Testis (tissue), 5 donors: ENCODE results near the gene ANGEL2. TPM values are rescaled to one million over a fixed set of nuclear protein-coding genes. Genes with fewer than 3 reads are reported as not detected.

Experiments used
- DNase-seq: peaks from one replicate; pipeline ENCODE4 v3.0.0-alpha.2; 2019
- H3K27ac ChIP-seq, 2 donors: fragments of 200-600 bp; sonication (generic); one replicate each; pipeline ENCODE4 v1.5.1; 2019
- H3K27me3 ChIP-seq: fragments of 200-600 bp; sonication (generic); one replicate; pipeline ENCODE4 v1.5.1; 2019
- H3K36me3 ChIP-seq: fragments of 200-600 bp; sonication (generic); one replicate; pipeline ENCODE4 v1.5.1; 2017; ENCODE audit warnings: low read depth; ENCODE audit errors: missing control alignments
- H3K4me1 ChIP-seq: fragments of 200-600 bp; sonication (generic); one replicate; pipeline ENCODE4 v1.5.1; 2019
- H3K4me3 ChIP-seq, 2 donors: fragments of 200-600 bp; sonication (generic); one replicate each; pipeline ENCODE4 v1.5.1; 2017 to 2019
- H3K9me3 ChIP-seq: fragments of 200-600 bp; sonication (generic); one replicate; pipeline ENCODE4 v1.5.1; 2017
- CTCF ChIP-seq, 3 experiments: fragments of 450-650 bp in 2 of 3; fragments of 200-600 bp in 1 of 3; sonication (generic) in 1 of 3; IDR thresholded peaks; one replicate each; pipeline ENCODE4 v1.5.1; 2016 to 2019; ENCODE audit warnings: antibody characterized with exemption in 3 of 3, mild to moderate bottlenecking in 2 of 3, moderate library complexity in 1 of 3
- POLR2A ChIP-seq: fragments of 450-650 bp; IDR thresholded peaks from one replicate; pipeline ENCODE4 v1.6.1; 2017; ENCODE audit warnings: antibody characterized with exemption, mild to moderate bottlenecking, moderate library complexity
- WGBS, 2 donors: methylation state at CpG; one replicate each; pipeline ENCODE4 v1.1.5; 2018; 5-methylcytosine and 5-hydroxymethylcytosine counted together
- intact Hi-C: fragments of 100-400 bp; cut with DNase I; formaldehyde crosslinking; loops from one replicate; pipeline ENCODE4 v1.15.1; 2023; ENCODE audit warnings: low total_unique reads
- long read RNA-seq, 2 donors: transcript quantifications; one replicate each; lab custom pipeline, GENCODE V29; 2026
- polyA plus RNA-seq: library from polyadenylated mRNA; stranded (reverse); fragments of 350-450 nt; fragmentation: Illumina TruSeq; extraction: RNeasy Lipid Tissue Mini Kit (QIAGEN cat#74804); gene quantifications from one replicate; pipeline ENCODE4 v1.2.3, GENCODE V29; 2014; ENCODE audit warnings: low read depth, low replicate concordance; ENCODE audit not compliant: insufficient read depth
- total RNA-seq, 2 donors: library from RNA; depleted of rRNA; stranded (reverse); fragments of >200 nt; gene quantifications; one replicate each; pipeline ENCODE4 v1.2.3, GENCODE V29; 2016

The ANGEL2 gene, protein sequence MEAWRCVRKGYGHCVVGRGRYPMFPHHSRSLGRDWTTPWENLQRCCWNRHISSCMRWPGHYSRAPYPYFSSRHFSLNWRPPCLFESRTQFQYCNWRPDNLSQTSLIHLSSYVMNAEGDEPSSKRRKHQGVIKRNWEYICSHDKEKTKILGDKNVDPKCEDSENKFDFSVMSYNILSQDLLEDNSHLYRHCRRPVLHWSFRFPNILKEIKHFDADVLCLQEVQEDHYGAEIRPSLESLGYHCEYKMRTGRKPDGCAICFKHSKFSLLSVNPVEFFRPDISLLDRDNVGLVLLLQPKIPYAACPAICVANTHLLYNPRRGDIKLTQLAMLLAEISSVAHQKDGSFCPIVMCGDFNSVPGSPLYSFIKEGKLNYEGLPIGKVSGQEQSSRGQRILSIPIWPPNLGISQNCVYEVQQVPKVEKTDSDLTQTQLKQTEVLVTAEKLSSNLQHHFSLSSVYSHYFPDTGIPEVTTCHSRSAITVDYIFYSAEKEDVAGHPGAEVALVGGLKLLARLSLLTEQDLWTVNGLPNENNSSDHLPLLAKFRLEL
- total RNA-seq (10 to 100 TPM; 49.1 to 63.1 TPM), polyA plus RNA-seq (20.3 TPM)
- long read RNA-seq, donor 1, full-length matches to known transcripts = 1 of 1 reads
- long read RNA-seq, donor 1, partial matches to known transcripts = 0 of 1 reads
- long read RNA-seq, donor 1, other reads (novel, unspliced or antisense) = 0 of 1 reads
- long read RNA-seq, donor 2 = 0 reads

- 0% methylated on average over 41 to 58 of the region's 66 CpGs for WGBS, 2 donors
- H3K36me3 ChIP-seq = no peaks in the 10 kb centered on the region
Observed at GRCh38 chr1:213015099-213016050, at the start of gene ANGEL2. ANGEL2 (minus strand) TSS chr1:213015867; CDS start chr1:213015671, 196 bp downstream.

GRCh38 chr1:213061263-213061662 lies 45.6 kb upstream of the ANGEL2 start:
- H3K36me3 ChIP-seq = no peaks in the 10 kb centered on the region
- no peak for TF ChIP-seq CTCF (IDR thresholded peaks at IDR 0.05)
- TF ChIP-seq POLR2A = no peak
- no peak for DNase-seq
- H3K27ac ChIP-seq = no peak overlapping the region
- intact Hi-C loops = no loop called here
- H3K9me3 ChIP-seq = no peaks in the 10 kb centered on the region
- WGBS, 2 donors = 92 to 96% methylated on average over 1 of the region's 1 CpG
- H3K27me3 ChIP-seq = no peaks in the 10 kb centered on the region
- H3K4me3 ChIP-seq = no peak overlapping the region
- H3K4me1 ChIP-seq = peaks cover 9% of the 10 kb centered on the region

More at GRCh38 chr1:213015099-213016050, at the start of gene ANGEL2:
- no peak for TF ChIP-seq CTCF (IDR thresholded peaks at IDR 0.05)
- intact Hi-C loops = no loop called here
- Histone ChIP-seq H3K9me3 (no peaks in the 10 kb centered on the region), H3K4me1 (peaks cover 13% of the 10 kb centered on the region), H3K27me3 (no peaks in the 10 kb centered on the region), H3K27ac (peak within 1 kb of the TSS; percentile 89 to 91), H3K4me3 (peak within 1 kb of the TSS; percentile 82 to 98)
- DNase-seq = peak; percentile 98

DNA sequence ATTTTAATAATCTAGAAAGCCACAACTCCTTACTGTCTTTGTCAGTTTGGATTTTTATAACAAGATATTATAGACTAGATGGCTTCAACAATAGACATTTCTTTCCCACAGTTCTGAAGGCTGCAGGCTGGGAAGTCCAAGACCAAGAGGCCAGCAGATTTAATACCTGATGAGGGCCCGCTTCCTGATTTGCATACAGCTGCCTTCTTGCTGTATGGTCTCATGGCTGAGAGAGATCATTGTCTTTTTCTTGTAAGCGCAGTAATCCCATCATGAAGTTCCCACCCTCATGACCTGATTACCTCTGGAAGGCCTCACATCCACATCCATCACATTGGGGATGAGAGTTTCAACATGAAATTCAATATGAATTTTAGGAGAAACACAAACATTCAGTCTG lies 45.2 kb upstream of the ANGEL2 start:
- Histone ChIP-seq H3K36me3 (no peaks in the 10 kb centered on the region), H3K9me3 (no peaks in the 10 kb centered on the region), H3K27ac (no peak overlapping the region), H3K27me3 (no peaks in the 10 kb centered on the region), H3K4me3 (no peak overlapping the region), H3K4me1 (peaks cover 14% of the 10 kb centered on the region)
- intact Hi-C loops = no loop called here
- TF ChIP-seq POLR2A (no peak), CTCF (IDR thresholded peaks at IDR 0.05) (no peak)
- WGBS, 2 donors = 95 to 96% methylated on average over 2 of the region's 2 CpGs
- DNase-seq = no peak

DNA sequence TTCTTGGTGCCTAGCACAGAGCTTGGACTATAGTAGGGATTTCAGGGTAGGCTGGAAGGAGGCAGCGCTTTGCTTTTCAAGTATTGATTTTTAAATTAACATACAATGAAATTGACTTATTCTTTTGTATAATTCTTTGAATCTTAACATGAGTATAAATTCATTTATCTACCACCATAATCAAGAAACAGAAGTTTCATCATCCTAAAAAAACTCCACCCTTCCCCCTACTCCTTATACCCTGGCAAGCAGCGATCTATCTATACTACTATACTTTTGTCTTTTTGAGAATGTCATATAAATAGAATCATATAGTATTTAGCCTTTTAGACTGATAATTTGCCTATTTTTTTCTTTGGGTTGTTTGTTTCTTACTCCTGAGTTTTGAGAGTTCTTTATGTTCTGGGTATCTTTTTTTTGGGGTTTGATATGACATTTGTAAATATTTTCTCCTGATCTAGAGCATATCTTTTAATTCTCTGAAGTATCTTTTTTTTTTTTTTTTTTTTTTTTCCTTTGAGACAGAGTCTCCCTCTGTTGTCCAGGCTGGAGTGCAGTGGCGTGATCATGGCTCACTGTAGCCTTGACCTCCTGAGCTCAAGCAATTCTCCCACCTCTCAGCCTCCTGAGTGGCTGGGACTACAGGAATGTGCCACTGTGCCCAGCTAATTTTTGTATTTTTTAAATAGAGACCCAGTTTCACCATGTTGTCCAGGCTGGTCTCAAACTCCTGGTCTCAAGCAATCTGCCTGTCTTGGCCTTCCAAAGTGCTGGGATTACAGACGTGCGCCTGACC lies 41.8 kb upstream of the ANGEL2 start:
- DNase-seq = peak; percentile 79

More for the DNA sequence above, 41.8 kb upstream of the ANGEL2 start:
- Histone ChIP-seq H3K27ac (peak overlapping the region; percentile 2 to 48), H3K36me3 (no peaks in the 10 kb centered on the region), H3K9me3 (no peaks in the 10 kb centered on the region), H3K4me3 (no peak overlapping the region), H3K4me1 (peaks cover 14% of the 10 kb centered on the region), H3K27me3 (no peaks in the 10 kb centered on the region)
- 67 to 79% methylated on average over 5 of the region's 5 CpGs for WGBS, 2 donors
- intact Hi-C loops = no loop called here
- TF ChIP-seq POLR2A = no peak
- TF ChIP-seq CTCF (IDR thresholded peaks at IDR 0.05) = no peak
